ENCODE results near the gene ABHD17A. TPM values are rescaled to one million over a fixed set of nuclear protein-coding genes. Genes with fewer than 3 reads are reported as not detected.

Gene ABHD17A
- total and polyA plus RNA-seq, 9 of the 15 experiments (the other 6 are each of a cell fraction or from before 2014, with no cell fraction given): 0.04 to 135 (median 21.8) TPM; not detected in 1

GRCh38 chr19:1836458-1837221, 48.7 kb downstream of the ABHD17A start (continued):
- TF ChIP-seq ATF2 (CRISPR knock-in tag; IDR thresholded peaks at IDR 0.05) (no peak), ZNF133 (CRISPR knock-in tag; IDR thresholded peaks at IDR 0.05) (no peak), ELF4 (CRISPR knock-in tag; IDR thresholded peaks at IDR 0.05) (no peak), SUPT5H (IDR thresholded peaks at IDR 0.05) (no peak), ZSCAN29 (IDR thresholded peaks at IDR 0.05) (no peak), ATF6 (CRISPR knock-in tag; IDR thresholded peaks at IDR 0.05) (no peak), HNRNPH1 (optimal IDR thresholded peaks at IDR 0.05; ENCODE audit: low read depth, low read length) (no peak), KDM1A (IDR thresholded peaks at IDR 0.05) (peak; percentile 35 to 61; a peak in 1 of 4 replicates)
- TF ChIP-seq, protein P1, sequence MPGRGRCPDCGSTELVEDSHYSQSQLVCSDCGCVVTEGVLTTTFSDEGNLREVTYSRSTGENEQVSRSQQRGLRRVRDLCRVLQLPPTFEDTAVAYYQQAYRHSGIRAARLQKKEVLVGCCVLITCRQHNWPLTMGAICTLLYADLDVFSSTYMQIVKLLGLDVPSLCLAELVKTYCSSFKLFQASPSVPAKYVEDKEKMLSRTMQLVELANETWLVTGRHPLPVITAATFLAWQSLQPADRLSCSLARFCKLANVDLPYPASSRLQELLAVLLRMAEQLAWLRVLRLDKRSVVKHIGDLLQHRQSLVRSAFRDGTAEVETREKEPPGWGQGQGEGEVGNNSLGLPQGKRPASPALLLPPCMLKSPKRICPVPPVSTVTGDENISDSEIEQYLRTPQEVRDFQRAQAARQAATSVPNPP (IDR thresholded peaks at IDR 0.05; ENCODE audit: borderline replicate concordance, insufficient read depth, insufficient read length): no peak
- TF ChIP-seq, protein P2, sequence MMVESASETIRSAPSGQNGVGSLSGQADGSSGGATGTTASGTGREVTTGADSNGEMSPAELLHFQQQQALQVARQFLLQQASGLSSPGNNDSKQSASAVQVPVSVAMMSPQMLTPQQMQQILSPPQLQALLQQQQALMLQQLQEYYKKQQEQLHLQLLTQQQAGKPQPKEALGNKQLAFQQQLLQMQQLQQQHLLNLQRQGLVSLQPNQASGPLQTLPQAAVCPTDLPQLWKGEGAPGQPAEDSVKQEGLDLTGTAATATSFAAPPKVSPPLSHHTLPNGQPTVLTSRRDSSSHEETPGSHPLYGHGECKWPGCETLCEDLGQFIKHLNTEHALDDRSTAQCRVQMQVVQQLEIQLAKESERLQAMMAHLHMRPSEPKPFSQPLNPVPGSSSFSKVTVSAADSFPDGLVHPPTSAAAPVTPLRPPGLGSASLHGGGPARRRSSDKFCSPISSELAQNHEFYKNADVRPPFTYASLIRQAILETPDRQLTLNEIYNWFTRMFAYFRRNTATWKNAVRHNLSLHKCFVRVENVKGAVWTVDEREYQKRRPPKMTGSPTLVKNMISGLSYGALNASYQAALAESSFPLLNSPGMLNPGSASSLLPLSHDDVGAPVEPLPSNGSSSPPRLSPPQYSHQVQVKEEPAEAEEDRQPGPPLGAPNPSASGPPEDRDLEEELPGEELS (CRISPR knock-in tag; IDR thresholded peaks at IDR 0.05; ENCODE audit: borderline replicate concordance): no peak
- TF ChIP-seq, protein P3, sequence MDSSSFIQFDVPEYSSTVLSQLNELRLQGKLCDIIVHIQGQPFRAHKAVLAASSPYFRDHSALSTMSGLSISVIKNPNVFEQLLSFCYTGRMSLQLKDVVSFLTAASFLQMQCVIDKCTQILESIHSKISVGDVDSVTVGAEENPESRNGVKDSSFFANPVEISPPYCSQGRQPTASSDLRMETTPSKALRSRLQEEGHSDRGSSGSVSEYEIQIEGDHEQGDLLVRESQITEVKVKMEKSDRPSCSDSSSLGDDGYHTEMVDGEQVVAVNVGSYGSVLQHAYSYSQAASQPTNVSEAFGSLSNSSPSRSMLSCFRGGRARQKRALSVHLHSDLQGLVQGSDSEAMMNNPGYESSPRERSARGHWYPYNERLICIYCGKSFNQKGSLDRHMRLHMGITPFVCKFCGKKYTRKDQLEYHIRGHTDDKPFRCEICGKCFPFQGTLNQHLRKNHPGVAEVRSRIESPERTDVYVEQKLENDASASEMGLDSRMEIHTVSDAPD (CRISPR knock-in tag; IDR thresholded peaks at IDR 0.05): no peak

Measured in K562 (cell line).